ENCODE measurements around the gene CNOT4.

DNA sequence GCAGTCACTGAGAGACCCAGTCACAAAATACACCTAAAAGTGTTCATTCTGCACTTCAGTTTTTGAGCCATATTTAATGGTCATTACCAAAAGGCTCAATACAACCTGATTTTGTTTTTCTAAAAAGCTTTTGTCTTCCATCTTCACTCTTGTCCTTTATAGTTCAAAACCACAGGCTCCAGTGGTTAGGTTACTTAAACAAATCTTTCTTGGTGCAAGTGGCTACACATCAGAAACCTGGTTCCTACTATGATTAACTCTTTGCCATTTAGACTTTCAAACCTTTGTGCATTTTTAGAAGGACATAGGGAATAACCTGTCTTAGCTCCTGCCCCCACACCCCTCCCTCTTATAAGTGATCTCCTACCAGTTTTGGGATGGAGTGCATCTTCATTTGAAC, 140.5 kb downstream of the CNOT4 start:
- no peak for TF ChIP-seq EP300 (IDR thresholded peaks at IDR 0.05; ENCODE audit: borderline replicate concordance)
- no peak for TF ChIP-seq CEBPB (IDR thresholded peaks at IDR 0.05)
- TF ChIP-seq YY1 (IDR thresholded peaks at IDR 0.05; ENCODE audit: low read depth): no peak
- TF ChIP-seq, protein P1, sequence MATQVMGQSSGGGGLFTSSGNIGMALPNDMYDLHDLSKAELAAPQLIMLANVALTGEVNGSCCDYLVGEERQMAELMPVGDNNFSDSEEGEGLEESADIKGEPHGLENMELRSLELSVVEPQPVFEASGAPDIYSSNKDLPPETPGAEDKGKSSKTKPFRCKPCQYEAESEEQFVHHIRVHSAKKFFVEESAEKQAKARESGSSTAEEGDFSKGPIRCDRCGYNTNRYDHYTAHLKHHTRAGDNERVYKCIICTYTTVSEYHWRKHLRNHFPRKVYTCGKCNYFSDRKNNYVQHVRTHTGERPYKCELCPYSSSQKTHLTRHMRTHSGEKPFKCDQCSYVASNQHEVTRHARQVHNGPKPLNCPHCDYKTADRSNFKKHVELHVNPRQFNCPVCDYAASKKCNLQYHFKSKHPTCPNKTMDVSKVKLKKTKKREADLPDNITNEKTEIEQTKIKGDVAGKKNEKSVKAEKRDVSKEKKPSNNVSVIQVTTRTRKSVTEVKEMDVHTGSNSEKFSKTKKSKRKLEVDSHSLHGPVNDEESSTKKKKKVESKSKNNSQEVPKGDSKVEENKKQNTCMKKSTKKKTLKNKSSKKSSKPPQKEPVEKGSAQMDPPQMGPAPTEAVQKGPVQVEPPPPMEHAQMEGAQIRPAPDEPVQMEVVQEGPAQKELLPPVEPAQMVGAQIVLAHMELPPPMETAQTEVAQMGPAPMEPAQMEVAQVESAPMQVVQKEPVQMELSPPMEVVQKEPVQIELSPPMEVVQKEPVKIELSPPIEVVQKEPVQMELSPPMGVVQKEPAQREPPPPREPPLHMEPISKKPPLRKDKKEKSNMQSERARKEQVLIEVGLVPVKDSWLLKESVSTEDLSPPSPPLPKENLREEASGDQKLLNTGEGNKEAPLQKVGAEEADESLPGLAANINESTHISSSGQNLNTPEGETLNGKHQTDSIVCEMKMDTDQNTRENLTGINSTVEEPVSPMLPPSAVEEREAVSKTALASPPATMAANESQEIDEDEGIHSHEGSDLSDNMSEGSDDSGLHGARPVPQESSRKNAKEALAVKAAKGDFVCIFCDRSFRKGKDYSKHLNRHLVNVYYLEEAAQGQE (IDR thresholded peaks at IDR 0.05; ENCODE audit: low read depth): no peak
- no peak for TF ChIP-seq TAF1 (IDR thresholded peaks at IDR 0.05; ENCODE audit: low read depth)
- TF ChIP-seq EGR1 (IDR thresholded peaks at IDR 0.05): no peak
- no peak for TF ChIP-seq MAX (IDR thresholded peaks at IDR 0.05)
- TF ChIP-seq CREB1 (IDR thresholded peaks at IDR 0.05; ENCODE audit: low read depth): no peak
